ENCODE data around the gene XPO4. TPM values are rescaled to one million over a fixed set of nuclear protein-coding genes. Genes with fewer than 3 reads are reported as not detected.

Gene XPO4
- total RNA-seq, 4 donors from 2014 or later, result 15.0 to 23.2 (median 17.6) TPM

- TF ChIP-seq, protein P1, sequence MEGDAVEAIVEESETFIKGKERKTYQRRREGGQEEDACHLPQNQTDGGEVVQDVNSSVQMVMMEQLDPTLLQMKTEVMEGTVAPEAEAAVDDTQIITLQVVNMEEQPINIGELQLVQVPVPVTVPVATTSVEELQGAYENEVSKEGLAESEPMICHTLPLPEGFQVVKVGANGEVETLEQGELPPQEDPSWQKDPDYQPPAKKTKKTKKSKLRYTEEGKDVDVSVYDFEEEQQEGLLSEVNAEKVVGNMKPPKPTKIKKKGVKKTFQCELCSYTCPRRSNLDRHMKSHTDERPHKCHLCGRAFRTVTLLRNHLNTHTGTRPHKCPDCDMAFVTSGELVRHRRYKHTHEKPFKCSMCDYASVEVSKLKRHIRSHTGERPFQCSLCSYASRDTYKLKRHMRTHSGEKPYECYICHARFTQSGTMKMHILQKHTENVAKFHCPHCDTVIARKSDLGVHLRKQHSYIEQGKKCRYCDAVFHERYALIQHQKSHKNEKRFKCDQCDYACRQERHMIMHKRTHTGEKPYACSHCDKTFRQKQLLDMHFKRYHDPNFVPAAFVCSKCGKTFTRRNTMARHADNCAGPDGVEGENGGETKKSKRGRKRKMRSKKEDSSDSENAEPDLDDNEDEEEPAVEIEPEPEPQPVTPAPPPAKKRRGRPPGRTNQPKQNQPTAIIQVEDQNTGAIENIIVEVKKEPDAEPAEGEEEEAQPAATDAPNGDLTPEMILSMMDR (IDR thresholded peaks at IDR 0.05), result no peak
- TF ChIP-seq EP300 (IDR thresholded peaks at IDR 0.05) (no peak), POLR2AphosphoS5 (IDR thresholded peaks at IDR 0.05) (no peak), POLR2A (IDR thresholded peaks at IDR 0.05) (no peak)
- H3K9me3 ChIP-seq, result peaks cover 5% of the 10 kb centered on the region
Observed at GRCh38 chr13:20769834-20770233, 132.7 kb downstream of the XPO4 start.

GRCh38 chr13:20769091-20769490 lies 133.5 kb downstream of the XPO4 start:
- H3K36me3 ChIP-seq, result peaks cover 4% of the 10 kb centered on the region
- WGBS, result 45% methylated on average over 2 of the region's 2 CpGs
- no peak overlapping the region for H3K27ac ChIP-seq
- DNase-seq (ENCODE audit: low spot score in 2 of 2), result no peak
- TF ChIP-seq POLR2A (IDR thresholded peaks at IDR 0.05) (no peak), EP300 (IDR thresholded peaks at IDR 0.05) (no peak), POLR2AphosphoS5 (IDR thresholded peaks at IDR 0.05) (no peak)
- TF ChIP-seq, protein P1 (IDR thresholded peaks at IDR 0.05), result no peak
- H3K27me3 ChIP-seq, result no peaks in the 10 kb centered on the region
- peaks cover 5% of the 10 kb centered on the region for H3K9me3 ChIP-seq
- peaks cover 13% of the 10 kb centered on the region for H3K4me1 ChIP-seq
- H3K4me3 ChIP-seq, result no peak overlapping the region

More at GRCh38 chr13:20769834-20770233, 132.7 kb downstream of the XPO4 start:
- Histone ChIP-seq H3K27me3 (no peaks in the 10 kb centered on the region), H3K27ac (no peak overlapping the region), H3K4me1 (peaks cover 14% of the 10 kb centered on the region), H3K36me3 (peaks cover 4% of the 10 kb centered on the region), H3K4me3 (no peak overlapping the region)
- 97% methylated on average over 1 of the region's 1 CpG for WGBS
- DNase-seq (ENCODE audit: low spot score in 2 of 2), result no peak

DNA sequence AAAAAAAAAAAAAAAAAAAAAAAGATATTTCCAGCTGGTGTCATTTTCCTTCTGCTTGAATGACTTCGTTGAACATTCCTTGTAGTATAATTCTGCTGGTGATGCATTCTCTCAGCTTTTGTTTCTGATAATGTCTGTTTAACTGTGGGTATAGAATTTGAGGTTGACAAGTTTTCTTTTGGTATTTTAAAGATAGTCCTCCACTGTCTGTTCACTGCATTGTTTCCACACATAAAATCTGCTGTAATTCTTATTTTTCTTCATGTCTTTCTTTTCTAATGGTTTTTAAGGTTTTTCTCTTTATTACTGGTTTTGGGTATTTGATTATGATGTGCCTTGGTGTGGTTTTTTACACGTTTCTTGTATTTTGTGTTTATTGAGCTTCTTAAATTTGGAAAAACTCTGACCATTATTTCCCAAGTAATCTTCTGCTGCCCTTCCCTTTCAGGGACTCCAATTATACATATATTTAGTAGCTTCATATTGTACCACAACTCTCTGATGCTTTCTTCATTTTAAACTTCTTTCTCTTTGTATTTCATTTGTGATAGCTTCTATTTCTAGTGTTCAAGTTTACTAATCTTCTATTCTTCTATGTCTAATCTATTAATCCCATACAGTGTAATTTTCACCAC lies 135.1 kb downstream of the XPO4 start:
- H3K4me1 ChIP-seq, result peaks cover 3% of the 10 kb centered on the region
- H3K36me3 ChIP-seq, result peaks cover 4% of the 10 kb centered on the region
- H3K27me3 ChIP-seq, result no peaks in the 10 kb centered on the region
- WGBS, result 92% methylated on average over 2 of the region's 2 CpGs
- no peak for DNase-seq (ENCODE audit: low spot score in 2 of 2)
- TF ChIP-seq POLR2AphosphoS5 (IDR thresholded peaks at IDR 0.05) (no peak), EP300 (IDR thresholded peaks at IDR 0.05) (no peak), POLR2A (IDR thresholded peaks at IDR 0.05) (no peak)
- TF ChIP-seq, protein P1 (IDR thresholded peaks at IDR 0.05), result no peak
- H3K9me3 ChIP-seq, result peaks cover 5% of the 10 kb centered on the region
- no peak overlapping the region for H3K27ac ChIP-seq
- no peak overlapping the region for H3K4me3 ChIP-seq

DNA sequence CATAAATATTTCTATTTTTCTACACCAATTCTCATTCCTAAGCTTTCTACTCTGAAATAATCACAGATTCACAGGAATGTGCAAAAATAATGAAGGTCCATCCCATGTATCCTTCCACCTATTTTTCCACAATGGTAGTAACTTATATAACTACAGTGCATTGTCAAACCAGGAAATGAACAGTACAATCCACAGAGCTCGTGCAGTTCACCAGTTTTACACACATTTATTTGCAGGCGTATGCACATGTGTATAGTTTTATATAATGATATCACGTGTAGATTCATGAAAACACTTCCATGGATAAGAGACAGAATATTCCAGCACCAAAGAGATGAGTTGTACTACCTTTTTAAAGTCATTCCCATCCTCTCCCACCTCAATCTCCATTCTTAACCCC lies 141.7 kb downstream of the XPO4 start:
- no peaks in the 10 kb centered on the region for H3K36me3 ChIP-seq
- no peaks in the 10 kb centered on the region for H3K4me1 ChIP-seq
- 85% methylated on average over 3 of the region's 3 CpGs for whole genome bisulfite sequencing
- DNase-seq (ENCODE audit: low spot score in 2 of 2), result no peak
- no peak overlapping the region for H3K27ac ChIP-seq
- H3K27me3 ChIP-seq, result no peaks in the 10 kb centered on the region
- TF ChIP-seq POLR2A (IDR thresholded peaks at IDR 0.05) (no peak), EP300 (IDR thresholded peaks at IDR 0.05) (no peak), POLR2AphosphoS5 (IDR thresholded peaks at IDR 0.05) (no peak)
- TF ChIP-seq, protein P1 (IDR thresholded peaks at IDR 0.05), result no peak
- no peaks in the 10 kb centered on the region for H3K9me3 ChIP-seq
- H3K4me3 ChIP-seq, result no peak overlapping the region

- no peak for DNase-seq (ENCODE audit: low spot score in 2 of 2)
- Histone ChIP-seq H3K9me3 (peaks cover 7% of the 10 kb centered on the region), H3K4me3 (no peak overlapping the region), H3K4me1 (no peaks in the 10 kb centered on the region), H3K27ac (no peak overlapping the region), H3K27me3 (no peaks in the 10 kb centered on the region), H3K36me3 (peaks cover 5% of the 10 kb centered on the region)
- TF ChIP-seq, protein P1 (IDR thresholded peaks at IDR 0.05), result no peak
- TF ChIP-seq POLR2A (IDR thresholded peaks at IDR 0.05), result no peak
- TF ChIP-seq POLR2AphosphoS5 (IDR thresholded peaks at IDR 0.05), result no peak
- no peak for TF ChIP-seq EP300 (IDR thresholded peaks at IDR 0.05)
Observed at GRCh38 chr13:20754009-20754408, 148.5 kb downstream of the XPO4 start.

Measured in suprapubic skin (tissue), 4 donors.